ENCODE data around the gene TPCN2.
A peak's percentile ranks its signal among the peaks of the same experiment; 100 is the strongest.

TPCN2 gene

DNA sequence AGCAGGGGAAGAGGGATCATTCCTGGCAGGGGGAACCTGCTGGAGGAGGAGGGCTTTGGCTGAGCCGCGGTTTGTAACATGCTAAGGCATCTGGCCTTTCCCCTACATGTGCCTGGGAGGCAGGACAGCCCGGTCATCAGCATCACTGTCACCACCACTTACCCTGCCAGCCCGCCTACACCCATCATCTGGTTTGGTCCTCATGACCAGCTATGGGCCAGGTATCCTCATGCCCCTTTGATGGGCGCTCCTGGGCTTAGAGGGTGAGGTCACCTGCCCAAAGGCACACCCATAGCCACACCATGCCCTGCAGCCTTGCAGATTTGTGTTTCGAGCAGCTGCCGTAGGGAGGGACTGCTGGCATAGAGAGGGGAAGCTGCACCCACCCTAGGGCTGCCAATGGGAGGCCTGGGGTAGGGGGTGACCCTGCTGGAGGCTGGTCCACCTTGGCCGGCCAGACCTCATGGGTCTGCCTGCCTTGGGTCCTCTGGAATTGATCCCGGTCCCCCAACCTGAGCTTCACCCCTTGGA lies 38.3 kb upstream of the TPCN2 start:
- DNase-seq (ENCODE audit: low read depth in 3 of 3, low spot score in 1 of 3), result no peak

DNA sequence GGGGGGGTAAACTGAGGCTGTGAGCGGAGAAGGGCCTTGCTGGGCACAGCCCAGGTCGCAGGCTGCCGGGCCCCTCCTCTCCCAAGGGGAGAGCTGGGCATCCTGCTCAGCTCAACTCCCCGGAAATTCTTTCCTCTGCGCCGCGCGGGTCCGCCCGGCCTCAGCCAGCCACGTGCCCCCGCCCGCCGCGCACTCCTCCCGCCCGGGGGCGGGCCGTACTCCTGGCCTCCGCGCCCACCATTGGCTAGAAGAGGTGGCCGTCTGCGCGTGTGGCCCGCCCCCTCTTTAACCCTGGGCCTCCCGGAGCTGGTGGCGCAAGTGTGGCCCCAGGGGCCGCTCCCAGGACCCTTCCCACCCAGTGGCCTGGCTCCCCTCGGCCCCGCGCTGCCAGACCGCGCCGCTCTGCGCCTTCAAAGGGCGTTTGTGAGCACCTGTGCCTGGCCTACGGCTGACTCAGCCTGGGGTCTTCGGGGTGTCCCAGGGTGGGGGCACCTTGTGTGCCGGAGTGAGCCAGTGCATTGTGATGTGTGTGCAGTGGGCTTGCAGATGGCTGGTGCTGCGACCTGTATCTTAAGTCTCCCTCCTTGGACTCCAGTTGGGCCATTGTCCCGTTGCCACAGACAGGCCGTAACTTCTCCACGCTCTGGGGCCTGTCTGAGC lies 37.6 kb upstream of the TPCN2 start:
- DNase-seq (ENCODE audit: low read depth in 3 of 3, low spot score in 1 of 3), result peak in 1 of 3 donors; percentile 10

DNA sequence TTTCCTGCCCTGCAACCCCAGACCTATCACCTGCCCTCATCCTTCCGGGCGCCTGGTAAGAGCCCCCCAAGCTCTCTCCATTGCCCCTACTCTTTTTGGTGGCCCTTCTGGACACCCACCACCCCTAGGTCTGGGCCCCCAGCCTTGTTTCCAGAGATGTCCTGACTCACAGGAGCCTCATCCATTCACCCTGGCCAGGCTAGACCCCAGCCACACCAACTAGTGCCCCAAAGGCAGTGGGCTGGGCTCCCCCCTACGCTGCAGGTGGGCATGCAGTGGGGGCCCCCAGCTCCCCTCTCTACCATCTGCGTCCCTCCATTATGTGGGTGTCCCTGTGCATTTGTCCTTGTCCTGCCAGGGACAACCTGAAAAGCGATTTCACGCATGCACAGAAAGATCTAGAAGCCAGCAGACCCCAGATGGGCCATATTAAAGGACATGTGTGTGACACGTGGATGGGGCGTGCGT lies 37.1 kb upstream of the TPCN2 start:
- no peak for DNase-seq (ENCODE audit: low read depth in 3 of 3, low spot score in 1 of 3)

DNA sequence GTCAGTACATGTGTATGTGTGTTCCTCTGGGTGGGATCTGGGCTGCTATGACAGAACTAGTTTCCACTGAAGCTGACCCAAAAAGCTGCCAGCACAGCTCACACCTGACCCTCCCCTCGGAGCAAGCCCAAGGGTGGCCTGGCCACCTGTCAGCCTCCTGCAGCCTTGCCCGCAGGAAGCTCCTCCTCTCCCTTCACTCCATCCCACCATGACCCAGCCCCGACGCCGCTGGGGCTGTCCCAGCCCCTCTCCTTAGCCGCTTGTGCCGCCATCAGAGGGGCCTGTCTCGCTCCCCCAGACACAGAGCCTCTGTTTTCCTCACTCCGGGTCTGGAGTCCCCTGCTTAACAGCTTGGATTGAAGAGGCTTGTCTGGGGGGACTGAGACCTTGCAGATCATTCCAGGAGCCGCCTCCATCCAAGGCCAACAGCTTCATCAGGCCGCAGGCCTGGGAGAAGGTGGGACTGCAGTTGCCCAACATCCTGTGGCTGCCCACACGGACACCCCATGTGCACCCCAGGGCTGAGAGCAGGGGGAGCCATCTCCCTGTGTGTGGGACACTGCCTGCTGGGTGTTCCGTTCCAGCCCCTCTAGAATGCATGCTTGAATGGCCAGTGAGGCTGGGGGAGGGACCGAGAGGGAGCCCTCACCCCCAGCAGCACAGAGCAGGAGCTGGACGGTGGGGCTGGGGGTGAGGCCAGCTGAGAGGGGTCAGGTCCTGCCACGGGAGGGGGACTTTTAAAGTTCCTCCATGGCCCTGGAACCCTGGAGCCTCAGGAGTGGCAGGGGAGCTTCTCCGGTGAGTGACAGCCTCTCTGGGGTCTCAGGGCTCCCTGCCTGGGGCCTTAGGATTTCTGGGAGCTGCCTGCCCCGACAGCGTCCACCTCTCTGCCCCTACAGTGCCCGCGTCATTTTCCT lies 36.4 kb upstream of the TPCN2 start:
- no peak for DNase-seq (ENCODE audit: low read depth in 3 of 3, low spot score in 1 of 3)

DNA sequence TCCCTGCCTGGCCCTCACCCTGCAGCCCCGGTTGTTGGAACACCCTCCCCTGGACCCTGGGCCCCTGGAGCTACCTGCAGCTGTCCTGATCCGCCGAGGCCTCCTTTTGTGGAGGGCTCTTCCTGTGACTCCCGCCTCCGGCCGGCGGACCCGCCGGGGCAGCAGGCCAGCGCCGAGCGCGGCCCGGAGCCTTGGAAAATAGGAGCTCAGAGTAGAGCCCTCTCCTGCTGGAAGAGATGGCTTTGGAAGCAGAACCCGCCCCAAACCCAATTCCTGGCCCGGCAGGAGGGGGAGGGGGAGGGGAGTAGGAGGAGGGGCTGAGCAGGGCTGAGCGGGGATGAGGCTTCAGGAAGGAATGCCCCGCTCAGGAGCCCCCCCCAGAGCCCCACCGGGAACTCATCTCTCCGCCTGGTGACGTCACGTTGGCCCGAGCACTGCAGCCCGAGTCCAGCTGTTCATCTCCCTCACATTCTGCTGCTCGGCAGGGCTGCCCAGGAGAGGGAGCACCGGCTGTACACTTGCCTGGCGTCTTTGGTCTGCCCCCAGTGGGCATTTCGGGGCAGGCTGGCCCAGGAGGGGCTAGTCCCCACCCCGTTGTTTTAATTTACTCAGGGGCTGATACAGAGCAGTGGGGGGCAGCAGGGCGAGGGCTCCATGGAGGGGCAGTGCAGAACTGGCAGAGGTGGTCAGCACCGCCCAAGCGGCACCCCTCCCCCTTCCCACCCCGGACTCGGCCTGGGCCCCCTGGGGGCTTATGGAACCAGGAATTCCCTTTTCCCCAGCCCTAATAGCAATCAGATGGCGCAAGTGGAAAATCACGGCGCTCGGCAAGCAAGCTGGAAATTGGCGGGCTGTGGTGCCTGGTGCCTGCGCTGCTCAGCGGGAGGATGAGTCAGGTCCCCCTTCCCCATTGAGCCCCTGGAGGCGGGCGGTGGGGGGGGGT lies 35.5 kb upstream of the TPCN2 start, which contains the start of gene MRGPRF:
Gene MRGPRF (minus strand): TSS at position 238 of the 943 bp plus-strand sequence. CDS start 3,345 bp downstream, outside the sequence.
- no peak for DNase-seq (ENCODE audit: low read depth in 3 of 3, low spot score in 1 of 3)

DNA sequence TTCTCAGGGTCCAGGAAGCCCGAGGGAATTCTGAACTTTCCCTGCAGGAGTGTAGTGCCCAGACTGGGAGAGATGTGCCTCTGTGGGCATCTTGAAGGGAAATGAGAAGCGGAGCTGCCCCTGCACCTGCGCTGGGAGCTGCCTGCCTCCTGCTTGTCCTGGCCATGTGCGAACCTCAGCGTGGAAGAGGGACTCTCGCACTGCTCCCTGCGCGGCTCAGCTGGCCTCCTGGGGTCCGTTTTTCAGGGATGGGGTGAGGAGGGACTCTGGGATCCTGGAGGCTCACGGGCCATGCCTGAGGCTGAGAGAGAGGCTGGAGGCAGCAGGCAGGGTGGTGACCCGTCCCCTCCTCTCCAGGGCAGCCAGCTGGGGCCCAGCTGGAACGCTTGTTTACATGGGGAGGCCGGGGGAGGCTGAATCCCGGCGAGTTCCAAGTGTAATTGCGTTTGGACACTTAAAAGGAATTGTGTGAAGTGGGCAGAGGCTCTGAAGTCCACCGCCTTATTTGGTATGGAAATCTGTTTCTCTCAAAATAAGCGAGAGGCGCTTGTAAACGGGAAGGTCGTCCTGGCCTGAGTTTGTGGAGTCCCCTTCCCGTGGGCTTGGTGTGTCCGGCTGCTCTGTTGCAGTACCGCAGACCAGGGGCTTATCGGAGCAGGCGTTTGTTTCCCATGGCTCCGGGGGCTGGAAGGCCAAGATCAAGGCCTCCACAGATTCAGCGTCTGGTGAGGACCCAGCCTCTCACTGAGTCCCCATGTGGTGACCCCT lies 34.5 kb upstream of the TPCN2 start:
- DNase-seq (ENCODE audit: low read depth in 3 of 3, low spot score in 1 of 3), result no peak

DNA sequence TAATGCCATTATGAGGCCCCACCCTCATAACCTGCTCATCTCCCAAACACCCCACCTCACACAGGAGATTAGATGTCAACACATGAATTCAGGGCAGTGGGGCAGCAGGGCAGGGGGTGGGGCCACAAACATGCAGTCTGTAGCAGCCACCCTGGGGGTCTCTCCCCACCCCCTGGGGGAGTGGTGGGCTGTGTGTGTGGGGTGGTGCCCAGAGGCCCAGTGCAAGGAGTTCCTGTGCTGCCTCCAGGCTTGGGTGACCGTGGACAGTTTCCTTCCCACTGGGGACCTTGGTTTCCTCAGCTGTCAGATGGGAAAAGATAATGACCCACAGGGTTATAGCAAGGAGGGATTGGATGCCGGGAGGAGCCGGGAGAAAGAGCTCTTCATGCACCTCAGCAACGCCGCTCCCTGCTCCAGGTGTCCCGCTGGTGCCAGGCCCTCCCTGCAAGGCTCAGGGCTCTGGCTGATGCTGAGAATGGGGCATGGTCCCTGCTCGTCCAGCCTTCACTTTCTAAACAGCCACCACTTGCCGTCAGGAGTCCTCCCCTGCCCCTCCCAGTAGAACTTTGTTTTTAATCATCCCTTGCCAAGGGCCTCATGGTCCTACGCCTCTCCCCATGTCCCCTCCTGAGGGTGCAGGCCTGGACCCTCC lies 33.7 kb upstream of the TPCN2 start:
- no peak for DNase-seq (ENCODE audit: low read depth in 3 of 3, low spot score in 1 of 3)

DNA sequence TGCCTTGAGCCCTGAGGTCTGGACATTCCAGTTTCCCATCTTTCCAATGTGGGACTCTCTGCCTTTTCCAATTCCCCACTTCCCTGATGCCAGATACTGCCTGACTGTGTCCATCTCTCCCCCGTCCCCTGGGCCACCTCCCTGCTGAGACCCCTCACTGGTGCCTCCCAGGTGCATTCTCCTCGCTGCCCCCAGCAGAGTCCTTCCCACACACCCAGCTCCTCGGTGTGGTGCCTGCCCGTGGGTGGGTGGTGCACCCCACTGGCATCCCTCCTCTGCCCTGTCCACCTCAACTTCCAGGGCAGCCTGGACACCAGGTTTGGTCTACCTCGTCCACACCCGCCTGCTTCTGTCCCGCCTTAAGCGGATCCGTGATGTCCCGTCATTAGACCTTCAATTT lies 30.8 kb upstream of the TPCN2 start:
- DNase-seq (ENCODE audit: low read depth in 3 of 3, low spot score in 1 of 3), result no peak

DNA sequence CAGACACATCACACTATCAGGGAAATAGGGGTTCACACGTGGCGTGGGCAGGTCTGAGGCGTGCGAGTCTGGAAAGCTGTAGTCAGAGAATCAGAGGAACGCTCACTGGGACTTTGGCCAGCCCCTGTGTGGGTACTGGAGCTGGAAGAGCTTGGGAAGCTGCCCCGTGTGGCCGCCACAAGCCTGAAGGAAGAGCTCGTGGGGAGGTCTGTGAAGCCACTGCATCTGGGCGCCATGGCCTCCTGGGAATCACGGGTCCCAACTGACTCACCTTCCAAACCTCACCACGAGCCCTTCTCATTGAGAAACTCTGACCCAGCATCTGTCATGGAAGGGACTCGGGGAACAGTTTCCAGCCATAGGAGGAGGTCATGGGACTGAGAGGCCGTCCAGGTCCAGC lies 29.8 kb upstream of the TPCN2 start:
- DNase-seq (ENCODE audit: low read depth in 3 of 3, low spot score in 1 of 3), result no peak

DNA sequence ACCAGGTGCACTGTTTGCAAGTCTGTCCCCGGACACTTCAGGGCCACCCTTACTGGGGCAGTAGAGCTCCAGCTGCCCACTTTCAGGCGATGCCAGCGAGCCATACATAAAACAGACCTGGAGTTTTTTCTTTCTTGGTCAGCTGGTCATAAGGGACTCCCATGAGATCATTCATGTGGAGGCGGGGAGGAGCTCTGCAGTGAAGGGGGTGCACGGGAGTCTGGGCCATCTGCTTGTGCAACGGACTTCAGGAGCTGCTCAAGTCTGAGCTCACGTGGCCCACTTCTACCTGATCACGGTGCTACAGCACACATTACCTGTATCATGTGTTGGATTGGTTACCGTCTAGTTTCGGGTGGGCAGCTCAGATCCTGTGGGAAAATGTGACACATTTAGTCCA lies 26.5 kb upstream of the TPCN2 start:
- DNase-seq (ENCODE audit: low read depth in 3 of 3, low spot score in 1 of 3), result no peak

DNA sequence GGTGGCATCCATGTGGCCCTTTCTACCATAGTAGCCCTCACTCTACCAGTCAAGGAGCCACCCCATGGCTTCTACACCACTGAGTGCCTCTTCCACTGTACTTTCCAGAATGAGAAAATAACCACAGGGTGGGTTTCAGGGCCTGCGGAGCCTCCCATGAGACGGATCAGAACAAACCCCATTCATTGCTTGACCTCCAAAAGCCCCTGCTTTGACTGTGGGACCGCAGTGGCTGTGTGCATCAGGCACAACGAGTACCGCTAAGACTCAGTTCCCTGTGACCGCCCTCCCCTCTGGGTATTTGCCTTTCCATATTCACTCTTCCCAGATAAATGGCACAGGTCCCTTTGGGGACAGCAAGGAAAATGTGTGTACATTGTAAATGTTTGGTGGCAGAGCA lies 24.2 kb upstream of the TPCN2 start:
- no peak for DNase-seq (ENCODE audit: low read depth in 3 of 3, low spot score in 1 of 3)

DNA sequence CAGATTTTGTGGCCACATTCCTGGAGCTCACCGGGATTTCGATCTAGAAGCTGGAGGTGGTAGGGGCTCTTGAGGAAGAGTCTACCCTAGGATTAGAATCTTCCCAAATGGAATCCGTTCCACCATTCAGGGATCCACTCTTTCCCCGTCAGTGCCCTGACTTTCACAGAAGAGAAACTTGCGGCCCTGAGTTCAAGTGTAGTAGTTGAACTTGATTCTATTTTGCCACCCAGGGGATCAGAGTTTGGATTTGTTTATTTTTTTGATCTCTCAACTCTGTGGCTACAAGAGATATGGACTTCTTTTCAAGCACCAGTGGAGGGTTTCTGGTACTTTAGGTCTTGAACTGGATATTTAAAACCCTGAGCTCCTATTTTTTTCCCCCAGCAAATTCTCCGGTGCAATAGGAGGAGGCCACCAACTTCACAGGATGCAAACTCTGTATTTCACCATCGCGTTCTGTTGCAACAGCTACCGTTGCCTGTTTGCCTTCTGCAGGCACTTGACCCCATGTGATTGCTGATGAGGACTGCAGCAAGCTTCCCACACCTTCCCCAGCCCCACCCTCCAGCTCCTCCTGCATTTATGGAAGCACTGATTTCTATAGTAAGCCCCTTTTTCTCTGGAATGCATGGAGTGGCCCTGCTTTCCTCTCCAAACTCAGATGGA lies 20.9 kb upstream of the TPCN2 start:
- DNase-seq (ENCODE audit: low read depth in 3 of 3, low spot score in 1 of 3), result no peak

DNA sequence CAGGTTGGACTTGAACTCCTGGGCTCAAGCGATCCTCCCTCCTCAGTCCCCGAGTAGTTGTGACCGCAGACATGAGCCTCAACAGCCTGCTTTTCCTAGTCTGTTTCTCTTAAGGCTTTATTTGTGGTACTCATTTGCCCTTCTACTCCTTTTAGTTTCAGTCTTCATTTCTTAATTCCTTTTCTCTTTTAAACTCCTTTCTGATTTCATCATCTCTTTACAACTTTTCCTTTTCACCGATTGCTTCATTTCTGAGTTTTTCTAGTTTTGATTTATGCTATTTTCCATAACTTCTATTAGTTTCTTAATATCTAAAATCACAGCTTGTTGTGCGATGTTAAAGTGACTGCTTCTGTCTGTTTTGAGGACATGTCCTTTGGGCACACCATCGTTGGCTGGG lies 18.4 kb upstream of the TPCN2 start:
- DNase-seq (ENCODE audit: low read depth in 3 of 3, low spot score in 1 of 3), result no peak

DNA sequence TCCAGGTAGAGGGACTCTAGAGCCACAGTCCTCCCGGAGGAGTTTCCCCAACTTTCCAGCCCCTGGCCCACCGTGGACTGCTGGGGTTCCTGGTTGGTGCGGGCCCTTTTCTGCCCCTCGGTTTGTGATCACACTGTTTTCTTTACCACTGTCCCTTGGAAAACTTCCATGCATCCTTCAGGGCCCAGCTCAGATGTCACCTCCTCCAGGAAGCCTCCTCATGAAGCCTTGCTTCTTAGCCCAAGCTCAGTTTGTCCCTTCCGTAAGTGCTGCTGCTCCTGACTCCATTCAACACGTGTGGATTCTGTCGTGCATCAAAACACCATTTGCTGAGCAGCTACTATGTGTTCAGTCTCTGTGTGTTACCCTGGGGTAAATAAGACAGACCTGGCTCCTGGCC lies 15.9 kb upstream of the TPCN2 start:
- DNase-seq (ENCODE audit: low read depth in 3 of 3, low spot score in 1 of 3), result no peak

DNA sequence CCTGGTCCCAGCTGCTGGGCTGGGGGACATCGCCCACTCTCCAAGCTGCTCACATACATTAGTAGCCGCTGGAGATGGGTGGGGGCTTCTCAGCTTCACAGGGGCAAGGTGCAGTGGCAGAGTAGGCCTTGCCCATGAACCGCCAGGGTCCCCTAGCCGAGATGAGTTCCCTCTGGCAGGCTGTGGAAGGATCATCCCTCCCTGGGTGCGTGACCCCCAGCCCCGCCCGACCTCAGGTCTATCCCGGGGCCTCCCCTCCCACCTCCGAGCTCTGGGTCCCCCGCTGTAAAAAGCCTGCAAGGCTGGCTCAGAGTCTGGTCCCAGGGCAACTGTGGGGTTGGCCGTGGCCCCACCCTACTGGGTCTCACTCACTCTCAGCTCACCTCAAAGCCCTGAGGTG lies 15.3 kb upstream of the TPCN2 start:
- DNase-seq (ENCODE audit: low read depth in 3 of 3, low spot score in 1 of 3), result no peak

DNA sequence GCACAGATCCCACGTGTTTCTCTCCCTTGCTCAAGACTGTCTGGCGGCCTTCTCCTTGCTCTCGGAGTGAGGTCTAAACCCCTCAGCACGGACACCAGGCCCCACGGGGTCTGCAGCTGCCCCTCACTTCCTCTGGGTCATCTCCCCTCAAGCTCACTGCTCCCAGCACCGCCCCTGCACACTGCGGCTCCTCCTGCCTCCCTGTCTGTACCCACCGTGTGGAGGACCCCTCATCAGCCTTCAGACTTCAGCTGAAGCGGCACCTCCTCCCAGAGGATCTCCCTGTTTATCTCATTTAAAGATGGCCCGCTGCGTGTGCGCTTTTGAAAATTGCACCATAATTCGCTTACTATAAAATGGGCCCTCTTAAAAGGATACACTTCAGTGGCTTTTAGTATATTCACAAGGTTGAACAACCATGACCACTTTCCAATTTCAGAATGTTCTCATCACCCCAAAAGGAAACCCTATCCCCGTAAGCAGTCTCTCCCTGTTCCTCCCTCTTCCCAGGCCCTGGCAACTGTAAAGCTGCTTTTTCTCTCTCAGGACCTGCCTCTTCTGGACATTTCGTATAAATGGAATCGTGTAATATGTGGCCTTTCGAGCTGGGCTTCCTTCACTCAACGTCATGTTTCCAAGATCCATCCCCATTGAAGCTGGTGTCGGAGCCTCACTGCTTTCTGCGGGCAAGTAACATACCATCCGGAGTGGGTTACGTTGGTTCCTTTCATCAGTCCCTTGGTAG lies 14.4 kb upstream of the TPCN2 start:
- DNase-seq (ENCODE audit: low read depth in 3 of 3, low spot score in 1 of 3), result no peak

DNA sequence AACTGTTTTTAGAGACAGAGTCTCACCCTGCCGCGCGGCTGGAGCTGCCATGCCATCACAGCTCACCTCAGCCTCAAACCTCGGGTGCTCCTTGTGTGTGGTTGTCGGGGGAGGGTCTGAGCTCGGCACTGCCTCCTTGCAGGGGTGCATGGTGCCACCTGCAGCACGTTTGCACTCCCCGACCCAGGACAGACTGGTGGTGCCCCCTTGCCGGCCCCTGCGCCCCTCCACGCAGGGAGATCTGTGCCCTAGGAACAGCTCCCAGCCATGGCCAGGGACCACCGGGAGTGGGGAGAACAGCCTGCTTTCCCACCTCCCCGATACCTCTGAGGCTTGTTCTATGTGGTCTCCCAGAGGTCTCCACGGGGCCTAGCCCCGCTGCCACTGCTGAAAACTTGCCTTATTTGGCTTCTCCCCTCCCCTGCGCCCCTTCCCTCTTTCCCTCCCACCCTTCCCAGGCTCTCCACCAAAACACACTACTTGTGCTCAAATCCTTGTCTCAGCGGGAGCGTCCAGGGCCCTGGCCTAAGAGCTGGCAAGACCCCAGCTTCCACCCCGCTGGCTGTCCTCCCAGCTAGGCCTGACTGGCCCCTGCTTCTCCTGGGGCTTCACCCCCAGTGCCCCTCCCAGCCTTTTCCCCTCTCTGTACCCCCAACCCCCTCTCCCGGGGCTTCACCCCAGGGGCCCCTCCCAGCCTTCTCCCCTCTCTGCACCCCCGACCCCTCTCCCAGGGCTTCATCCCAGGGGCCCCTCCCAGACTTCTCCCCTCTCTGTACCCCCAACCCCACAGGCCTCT lies 13.4 kb upstream of the TPCN2 start:
- DNase-seq (ENCODE audit: low read depth in 3 of 3, low spot score in 1 of 3), result no peak

DNA sequence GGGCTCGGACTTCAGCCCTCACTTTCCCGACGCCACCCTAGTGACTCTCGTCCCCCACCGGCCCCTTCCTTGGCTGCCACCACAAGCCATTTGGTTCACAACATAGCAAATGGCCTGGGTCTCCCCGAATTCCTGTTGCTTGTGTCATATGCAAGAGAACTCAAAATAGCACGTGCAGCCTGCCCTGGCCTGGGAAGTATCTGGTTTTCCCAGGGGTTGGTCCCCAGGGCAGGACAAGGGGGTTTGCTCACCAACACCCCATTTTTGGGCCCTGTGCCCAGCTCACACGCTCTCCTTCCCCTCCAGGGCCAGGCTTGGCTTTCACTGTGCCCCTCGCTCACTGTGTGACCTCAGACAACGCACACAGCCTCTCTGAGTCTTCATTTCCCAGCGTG lies 12.8 kb upstream of the TPCN2 start:
- DNase-seq (ENCODE audit: low read depth in 3 of 3, low spot score in 1 of 3), result no peak

Data from stimulated activated CD4-positive, alpha-beta T cell treated with anti-CD3 and anti-CD28 coated beads, TNF-alpha, amount 100 ng/mL, for 1 hour (primary cell).